ENCODE results near the gene A1BG.

The A1BG gene, protein sequence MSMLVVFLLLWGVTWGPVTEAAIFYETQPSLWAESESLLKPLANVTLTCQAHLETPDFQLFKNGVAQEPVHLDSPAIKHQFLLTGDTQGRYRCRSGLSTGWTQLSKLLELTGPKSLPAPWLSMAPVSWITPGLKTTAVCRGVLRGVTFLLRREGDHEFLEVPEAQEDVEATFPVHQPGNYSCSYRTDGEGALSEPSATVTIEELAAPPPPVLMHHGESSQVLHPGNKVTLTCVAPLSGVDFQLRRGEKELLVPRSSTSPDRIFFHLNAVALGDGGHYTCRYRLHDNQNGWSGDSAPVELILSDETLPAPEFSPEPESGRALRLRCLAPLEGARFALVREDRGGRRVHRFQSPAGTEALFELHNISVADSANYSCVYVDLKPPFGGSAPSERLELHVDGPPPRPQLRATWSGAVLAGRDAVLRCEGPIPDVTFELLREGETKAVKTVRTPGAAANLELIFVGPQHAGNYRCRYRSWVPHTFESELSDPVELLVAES

DNA sequence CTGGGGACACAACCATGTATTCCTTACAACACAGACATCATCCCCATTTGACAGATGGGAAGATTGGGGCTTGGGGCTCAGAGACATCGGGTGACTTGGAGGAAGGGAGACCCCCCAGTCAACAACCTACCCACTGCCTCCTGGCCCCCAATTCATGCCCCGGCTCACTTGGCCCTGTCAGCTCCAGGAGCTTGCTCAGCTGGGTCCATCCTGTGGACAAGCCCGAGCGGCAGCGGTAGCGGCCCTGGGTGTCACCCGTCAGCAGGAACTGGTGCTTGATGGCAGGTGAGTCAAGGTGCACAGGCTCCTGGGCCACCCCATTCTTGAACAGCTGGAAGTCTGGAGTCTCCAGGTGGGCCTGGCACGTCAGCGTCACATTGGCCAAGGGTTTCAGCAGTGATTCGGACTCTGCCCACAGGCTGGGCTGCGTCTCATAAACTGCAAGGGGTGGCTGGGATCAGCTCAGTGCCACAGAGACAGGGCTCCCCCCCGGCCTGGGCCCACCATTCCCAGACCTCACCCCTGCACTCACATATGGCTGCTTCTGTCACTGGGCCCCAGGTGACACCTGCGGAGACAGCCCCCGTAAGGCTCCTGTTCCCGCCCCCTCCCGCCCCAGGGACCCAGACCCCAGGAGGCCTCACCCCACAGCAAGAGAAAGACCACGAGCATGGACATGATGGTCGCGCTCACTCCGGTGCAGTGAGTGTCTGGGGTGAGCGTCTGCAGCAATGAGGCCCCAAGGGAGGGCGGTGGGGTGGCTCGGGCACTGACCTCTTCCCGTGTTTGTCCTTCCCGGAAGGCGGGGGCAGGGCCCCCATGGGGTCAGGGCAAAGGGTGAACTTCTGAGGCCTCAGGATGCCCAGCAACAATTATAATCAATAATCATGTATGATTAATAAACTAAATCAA, at the start of gene A1BG:
A1BG (minus strand) TSS at position 733 of the 912 bp plus-strand sequence; CDS start at position 678, 55 bp downstream.
- H3K36me3 ChIP-seq (ENCODE audit: control insufficient read depth, insufficient read depth, low read length): peaks cover 5% of the 10 kb centered on the region; the same call in 1 of the 2 replicates
- H3K9me3 ChIP-seq (ENCODE audit: control insufficient read depth, insufficient read depth, low read length): no peaks in the 10 kb centered on the region
- WGBS (ENCODE audit: insufficient coverage, insufficient read length): no CpG with 5 or more reads among the region's 26 CpGs
- H3K27ac ChIP-seq (ENCODE audit: low read length): no peak within 1 kb of the TSS
- no peak for DNase-seq (ENCODE audit: low read depth, low spot score)
- H3K4me3 ChIP-seq (ENCODE audit: low read length): no peak within 1 kb of the TSS
- no peaks in the 10 kb centered on the region for H3K27me3 ChIP-seq (ENCODE audit: control insufficient read depth, insufficient read depth, low read length)
- peaks cover 1% of the 10 kb centered on the region; the same call in 1 of the 2 replicates for H3K4me1 ChIP-seq (ENCODE audit: control insufficient read depth, insufficient read depth, low read length)

DNA sequence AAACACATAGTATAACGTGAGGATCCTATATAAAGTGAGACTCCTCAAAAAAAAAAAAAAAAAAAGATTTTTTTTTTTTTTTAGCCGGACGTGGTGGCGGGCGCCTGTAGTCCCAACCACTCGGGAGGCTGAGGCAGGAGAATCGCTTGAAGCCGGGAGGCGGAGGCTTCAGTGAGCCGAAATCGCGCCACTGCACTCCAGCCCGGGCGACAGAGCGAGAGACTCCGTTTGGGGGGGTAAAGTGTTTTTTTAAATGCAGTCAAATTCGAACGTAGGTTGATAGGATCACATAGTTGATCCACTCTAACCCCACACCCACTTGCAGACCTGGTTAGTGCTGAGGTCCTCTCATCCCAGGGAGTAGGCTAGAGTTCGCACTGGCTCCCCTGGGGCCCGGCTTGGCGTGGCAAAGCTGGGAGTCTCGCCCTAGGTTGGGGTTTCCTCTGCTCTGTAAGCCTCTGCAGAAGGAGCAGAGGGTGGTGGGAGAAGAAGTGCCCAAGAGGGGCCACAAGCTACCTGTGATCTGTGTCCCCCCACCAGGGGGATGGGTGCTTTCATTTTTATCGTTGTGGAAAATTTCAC, 48.6 kb upstream of the A1BG start:
- Histone ChIP-seq H3K27me3 (ENCODE audit: control insufficient read depth, insufficient read depth, low read length) (no peaks in the 10 kb centered on the region; the same call in 1 of the 2 replicates), H3K9me3 (ENCODE audit: control insufficient read depth, insufficient read depth, low read length) (no peaks in the 10 kb centered on the region), H3K36me3 (ENCODE audit: control insufficient read depth, insufficient read depth, low read length) (no peaks in the 10 kb centered on the region), H3K4me1 (ENCODE audit: control insufficient read depth, insufficient read depth, low read length) (peaks cover 6% of the 10 kb centered on the region; the same call in 1 of the 2 replicates), H3K27ac (ENCODE audit: low read length) (no peak overlapping the region), H3K4me3 (ENCODE audit: low read length) (peak overlapping the region; percentile 65; the same call in 1 of the 2 replicates)
- no peak for DNase-seq (ENCODE audit: low read depth, low spot score)
- no CpG with 5 or more reads among the region's 23 CpGs for WGBS (ENCODE audit: insufficient coverage, insufficient read length)

DNA sequence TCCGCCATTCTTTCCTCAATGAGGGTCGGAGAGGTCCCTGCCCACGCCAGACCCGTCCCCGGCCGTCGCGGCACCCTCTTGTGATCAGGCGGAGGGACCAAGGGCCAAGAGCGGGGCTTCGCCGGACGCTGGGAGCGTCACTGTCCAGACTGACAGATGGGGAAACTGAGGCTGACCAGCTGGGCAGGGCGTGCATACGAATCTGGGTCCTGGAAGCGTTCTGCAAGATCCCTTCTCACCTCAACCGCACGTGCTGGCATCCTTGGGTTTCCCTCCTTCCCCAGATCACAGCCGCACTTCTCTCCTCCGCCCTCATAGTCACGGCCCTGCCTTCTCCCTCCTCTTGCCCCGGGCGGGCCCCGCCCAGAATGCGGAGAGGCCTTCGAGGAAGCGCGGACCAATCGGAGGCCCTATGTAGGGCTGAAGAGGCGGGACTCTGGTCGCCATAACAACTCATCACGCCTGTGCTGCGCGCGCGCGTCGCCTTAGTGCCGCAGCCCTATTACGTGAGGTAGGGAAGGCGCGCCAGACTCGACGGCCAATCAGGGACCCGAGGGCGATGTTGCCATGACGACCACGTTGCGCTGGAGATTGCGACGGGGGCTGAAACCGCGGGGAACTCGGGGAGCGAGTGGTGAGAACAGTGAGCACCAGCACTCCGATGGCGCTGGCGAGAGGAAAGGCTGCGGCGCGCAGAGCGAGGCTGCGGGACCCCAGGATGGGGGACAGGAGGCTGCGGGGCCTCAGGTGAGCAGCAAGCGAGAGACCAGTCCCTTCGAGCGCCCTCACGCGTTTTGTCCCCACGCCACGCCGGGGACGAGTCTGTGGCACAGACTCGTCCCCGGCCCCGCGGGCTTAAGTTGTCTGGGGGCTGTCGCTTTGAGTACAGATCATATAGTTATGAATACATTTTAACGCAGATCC, 47.9 kb upstream of the A1BG start:
- no peak overlapping the region for H3K27ac ChIP-seq (ENCODE audit: low read length)
- no CpG with 5 or more reads among the region's 80 CpGs for WGBS (ENCODE audit: insufficient coverage, insufficient read length)

DNA sequence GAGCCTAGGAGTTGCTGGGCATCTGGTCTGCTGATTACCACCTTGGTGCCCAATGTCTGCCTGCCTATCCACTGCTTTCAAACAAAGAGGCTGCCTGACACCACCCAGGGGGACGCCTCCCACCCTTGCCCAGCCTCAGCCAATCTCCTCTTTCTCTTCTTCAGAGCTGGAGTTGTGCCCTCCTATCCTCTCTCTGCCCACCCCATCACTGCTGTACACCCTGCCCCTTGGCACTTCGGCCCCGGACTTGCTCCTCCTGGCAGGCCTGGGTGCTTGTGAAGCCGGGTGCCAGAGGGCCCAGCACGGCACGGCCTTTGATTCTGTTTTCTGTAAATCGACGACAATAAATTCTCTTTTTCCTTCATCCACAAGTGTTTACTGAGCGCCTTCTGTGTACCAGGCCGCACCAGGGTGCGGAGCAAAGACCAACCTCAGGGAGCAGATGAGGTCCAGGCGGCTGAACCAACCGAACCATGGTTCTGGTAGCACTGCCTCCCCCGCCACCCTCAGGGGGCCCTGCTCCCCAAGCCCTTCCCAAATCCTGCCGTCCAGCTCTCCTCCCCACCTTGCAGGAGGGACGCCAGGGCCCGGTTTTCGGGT, 47.1 kb upstream of the A1BG start:
- Histone ChIP-seq H3K27ac (ENCODE audit: low read length) (no peak overlapping the region), H3K27me3 (ENCODE audit: control insufficient read depth, insufficient read depth, low read length) (no peaks in the 10 kb centered on the region; the same call in 1 of the 2 replicates), H3K4me3 (ENCODE audit: low read length) (peak overlapping the region; percentile 28; the same call in 1 of the 2 replicates), H3K4me1 (ENCODE audit: control insufficient read depth, insufficient read depth, low read length) (peaks cover 8% of the 10 kb centered on the region; the same call in 1 of the 2 replicates), H3K9me3 (ENCODE audit: control insufficient read depth, insufficient read depth, low read length) (no peaks in the 10 kb centered on the region), H3K36me3 (ENCODE audit: control insufficient read depth, insufficient read depth, low read length) (no peaks in the 10 kb centered on the region)
- no CpG with 5 or more reads among the region's 18 CpGs for WGBS (ENCODE audit: insufficient coverage, insufficient read length)
- no peak for DNase-seq (ENCODE audit: low read depth, low spot score)

More for the DNA sequence above, 47.9 kb upstream of the A1BG start:
- peak; percentile 98 for DNase-seq (ENCODE audit: low read depth, low spot score)
- Histone ChIP-seq H3K4me1 (ENCODE audit: control insufficient read depth, insufficient read depth, low read length) (peaks cover 7% of the 10 kb centered on the region; the same call in 1 of the 2 replicates), H3K36me3 (ENCODE audit: control insufficient read depth, insufficient read depth, low read length) (no peaks in the 10 kb centered on the region), H3K27me3 (ENCODE audit: control insufficient read depth, insufficient read depth, low read length) (no peaks in the 10 kb centered on the region; the same call in 1 of the 2 replicates), H3K9me3 (ENCODE audit: control insufficient read depth, insufficient read depth, low read length) (no peaks in the 10 kb centered on the region), H3K4me3 (ENCODE audit: low read length) (peak overlapping the region; percentile 65)

DNA sequence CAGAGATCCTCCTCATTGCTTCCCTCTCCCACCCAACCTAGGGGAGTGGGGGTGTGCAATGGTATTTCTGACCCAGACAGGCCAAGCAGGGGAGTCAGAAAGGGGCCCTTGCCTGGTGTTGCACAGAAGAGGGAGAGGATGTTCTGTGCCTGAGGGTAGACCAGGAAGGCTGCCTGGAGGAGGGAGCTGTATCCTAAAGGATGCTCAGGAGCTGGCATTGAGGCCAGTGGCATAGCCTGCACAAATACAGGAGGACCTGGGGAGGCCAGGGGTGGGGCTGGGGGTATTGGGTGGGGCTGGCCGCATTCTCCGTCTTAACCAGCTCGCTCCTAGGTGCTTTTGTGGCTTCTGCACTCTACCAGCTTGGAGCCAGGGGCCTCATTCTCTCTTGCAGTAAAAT, 46.6 kb upstream of the A1BG start:
- H3K9me3 ChIP-seq (ENCODE audit: control insufficient read depth, insufficient read depth, low read length): no peaks in the 10 kb centered on the region
- no peak overlapping the region for H3K4me3 ChIP-seq (ENCODE audit: low read length)
- H3K36me3 ChIP-seq (ENCODE audit: control insufficient read depth, insufficient read depth, low read length): peaks cover 2% of the 10 kb centered on the region
- H3K27ac ChIP-seq (ENCODE audit: low read length): no peak overlapping the region
- WGBS (ENCODE audit: insufficient coverage, insufficient read length): no CpG with 5 or more reads among the region's 3 CpGs
- H3K4me1 ChIP-seq (ENCODE audit: control insufficient read depth, insufficient read depth, low read length): peaks cover 10% of the 10 kb centered on the region; the same call in 1 of the 2 replicates
- no peak for DNase-seq (ENCODE audit: low read depth, low spot score)
- no peaks in the 10 kb centered on the region; the same call in 1 of the 2 replicates for H3K27me3 ChIP-seq (ENCODE audit: control insufficient read depth, insufficient read depth, low read length)

DNA sequence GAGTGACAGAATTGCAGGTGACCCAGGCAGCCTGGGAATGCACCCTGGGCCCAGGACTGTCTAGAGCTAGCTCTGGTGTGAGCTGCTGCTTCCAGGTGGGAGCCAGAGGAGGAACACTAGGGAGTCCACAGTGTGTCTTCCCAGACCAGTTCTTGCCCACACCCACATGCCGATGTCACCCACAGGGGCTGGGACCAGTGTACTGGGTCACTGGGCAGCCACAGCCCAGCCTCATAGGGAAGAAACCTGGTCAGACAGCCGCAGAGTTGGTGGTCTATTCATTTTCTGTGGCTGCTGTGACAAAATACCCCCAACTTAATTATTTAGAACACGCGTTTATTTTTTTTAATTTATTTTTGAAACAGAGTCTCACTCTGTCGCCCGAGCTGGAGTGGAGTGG, 45.3 kb upstream of the A1BG start:
- no peak for DNase-seq (ENCODE audit: low read depth, low spot score)
- Histone ChIP-seq H3K36me3 (ENCODE audit: control insufficient read depth, insufficient read depth, low read length) (peaks cover 14% of the 10 kb centered on the region), H3K27me3 (ENCODE audit: control insufficient read depth, insufficient read depth, low read length) (no peaks in the 10 kb centered on the region; the same call in 1 of the 2 replicates), H3K4me3 (ENCODE audit: low read length) (no peak overlapping the region), H3K9me3 (ENCODE audit: control insufficient read depth, insufficient read depth, low read length) (no peaks in the 10 kb centered on the region), H3K27ac (ENCODE audit: low read length) (no peak overlapping the region), H3K4me1 (ENCODE audit: control insufficient read depth, insufficient read depth, low read length) (peaks cover 10% of the 10 kb centered on the region; the same call in 1 of the 2 replicates)
- WGBS (ENCODE audit: insufficient coverage, insufficient read length): no CpG with 5 or more reads among the region's 6 CpGs

DNA sequence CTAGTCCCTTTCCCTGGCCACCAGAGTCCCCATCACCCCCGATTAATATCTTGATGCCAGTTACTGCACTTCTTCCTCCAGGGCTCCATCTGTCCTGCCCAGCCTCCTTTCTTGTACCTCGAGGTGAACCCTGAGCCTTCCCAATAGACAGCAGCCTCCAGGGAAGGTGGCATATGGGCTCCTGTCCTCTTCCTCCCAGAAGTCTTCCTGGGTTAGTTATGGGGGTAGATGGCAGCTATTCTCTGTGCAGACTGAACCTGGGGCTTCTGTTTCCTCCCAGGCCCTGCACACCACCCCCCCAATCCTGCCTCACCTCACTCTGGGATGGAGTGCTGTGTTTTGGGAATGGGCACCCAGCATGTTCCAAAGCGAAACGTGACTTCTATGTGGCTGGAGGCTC, 44.8 kb upstream of the A1BG start:
- H3K27me3 ChIP-seq (ENCODE audit: control insufficient read depth, insufficient read depth, low read length): no peaks in the 10 kb centered on the region; the same call in 1 of the 2 replicates
- no peak for DNase-seq (ENCODE audit: low read depth, low spot score)
- no peak overlapping the region for H3K4me3 ChIP-seq (ENCODE audit: low read length)
- peaks cover 10% of the 10 kb centered on the region; the same call in 1 of the 2 replicates for H3K4me1 ChIP-seq (ENCODE audit: control insufficient read depth, insufficient read depth, low read length)
- peaks cover 18% of the 10 kb centered on the region for H3K36me3 ChIP-seq (ENCODE audit: control insufficient read depth, insufficient read depth, low read length)
- no peak overlapping the region for H3K27ac ChIP-seq (ENCODE audit: low read length)
- no peaks in the 10 kb centered on the region for H3K9me3 ChIP-seq (ENCODE audit: control insufficient read depth, insufficient read depth, low read length)
- WGBS (ENCODE audit: insufficient coverage, insufficient read length): no CpG with 5 or more reads among the region's 4 CpGs

DNA sequence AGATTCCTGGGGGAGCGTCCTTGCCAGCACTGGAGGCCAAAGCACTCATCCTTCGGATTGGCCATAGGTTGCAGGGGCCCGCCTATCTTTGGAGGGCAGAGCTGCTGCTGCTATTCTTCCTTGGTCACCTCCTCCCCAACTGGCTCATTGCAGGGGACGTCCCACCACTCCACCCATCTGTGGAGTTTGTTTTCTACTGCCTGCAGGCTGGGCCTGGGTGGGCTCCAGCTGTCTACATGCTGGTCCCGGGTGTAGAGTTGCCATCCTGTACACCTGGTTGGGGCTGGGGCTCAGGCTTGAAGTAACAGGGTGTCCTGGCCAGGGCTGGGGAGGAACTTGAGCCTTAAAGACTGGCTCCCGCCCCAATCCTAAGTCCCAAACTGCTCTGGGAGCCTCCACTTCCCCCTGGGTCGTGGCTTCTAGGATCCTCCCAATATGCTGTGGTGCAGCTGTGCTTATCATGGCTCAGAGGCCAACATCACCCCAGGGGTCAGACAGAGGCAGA, 44.3 kb upstream of the A1BG start:
- WGBS (ENCODE audit: insufficient coverage, insufficient read length): no CpG with 5 or more reads among the region's 7 CpGs
- Histone ChIP-seq H3K36me3 (ENCODE audit: control insufficient read depth, insufficient read depth, low read length) (peaks cover 23% of the 10 kb centered on the region), H3K27ac (ENCODE audit: low read length) (no peak overlapping the region), H3K27me3 (ENCODE audit: control insufficient read depth, insufficient read depth, low read length) (no peaks in the 10 kb centered on the region; the same call in 1 of the 2 replicates), H3K4me3 (ENCODE audit: low read length) (no peak overlapping the region), H3K4me1 (ENCODE audit: control insufficient read depth, insufficient read depth, low read length) (peaks cover 10% of the 10 kb centered on the region; the same call in 1 of the 2 replicates), H3K9me3 (ENCODE audit: control insufficient read depth, insufficient read depth, low read length) (no peaks in the 10 kb centered on the region)
- no peak for DNase-seq (ENCODE audit: low read depth, low spot score)
